Keratinocyte (primary cell): Measurements from ENCODE around the gene SHROOM3. TPM values are rescaled to one million over a fixed set of nuclear protein-coding genes. Genes with fewer than 3 reads are reported as not detected.

Experiments used
- DNase-seq: peaks from one replicate; pipeline ENCODE4 v3.0.0-alpha.2; 2011; ENCODE audit warnings: low read depth, missing footprints, low spot score
- FAIRE-seq: peaks from 2 replicates; lab custom pipeline; 2011; peaks lifted over from hg19 to GRCh38; lab: Jason Lieb, UNC
- H2AFZ ChIP-seq: 2 replicates; pipeline ENCODE4 v1.6.0; 2012; ENCODE audit warnings: low read length, control low read depth, inconsistent platforms; ENCODE audit not compliant: control insufficient read depth
- H3K27ac ChIP-seq: 2 replicates; pipeline ENCODE4 v1.5.1; 2011; ENCODE audit warnings: low read length; ENCODE audit not compliant: control insufficient read depth, insufficient read depth
- H3K27me3 ChIP-seq: 3 replicates; pipeline ENCODE4 v1.6.0; 2011; ENCODE audit warnings: low read length; ENCODE audit not compliant: control insufficient read depth, insufficient read depth; ENCODE audit errors: extremely low read depth
- H3K36me3 ChIP-seq, 2 experiments: 2 replicates in 1 of 2; 3 replicates in 1 of 2; pipeline ENCODE4 v1.5.1; 2011; ENCODE audit warnings: low read length in 2 of 2, mild to moderate bottlenecking in 1 of 2; ENCODE audit not compliant: control insufficient read depth in 2 of 2, insufficient read depth in 2 of 2; ENCODE audit errors: extremely low read depth in 1 of 2
- H3K4me1 ChIP-seq: 3 replicates; pipeline ENCODE4 v1.5.1; 2011; ENCODE audit warnings: low read length; ENCODE audit not compliant: control insufficient read depth, insufficient read depth; ENCODE audit errors: extremely low read depth
- H3K4me2 ChIP-seq: 3 replicates; pipeline ENCODE4 v1.6.0; 2011; ENCODE audit warnings: low read depth, low read length; ENCODE audit not compliant: control insufficient read depth, insufficient read depth; ENCODE audit errors: extremely low read depth
- H3K4me3 ChIP-seq, 3 experiments: fragments of 200-600 bp in 1 of 3; sonication (generic) in 1 of 3; 2 replicates in 2 of 3; 3 replicates in 1 of 3; pipeline ENCODE4 v1.5.1; 2011 to 2016; ENCODE audit warnings: low read length in 3 of 3, mild to moderate bottlenecking in 3 of 3, control low read depth in 2 of 3, inconsistent platforms in 1 of 3, low read depth in 1 of 3, mixed read lengths in 1 of 3, mixed run types in 1 of 3, moderate library complexity in 1 of 3; ENCODE audit not compliant: control insufficient read depth in 2 of 3, insufficient read depth in 2 of 3; ENCODE audit errors: extremely low read depth in 1 of 3
- H3K79me2 ChIP-seq: 2 replicates; pipeline ENCODE4 v1.6.0; 2012; ENCODE audit warnings: low read length; ENCODE audit not compliant: control insufficient read depth, insufficient read depth
- H3K9ac ChIP-seq: 3 replicates; pipeline ENCODE4 v1.6.0; 2011; ENCODE audit warnings: low read length; ENCODE audit not compliant: control insufficient read depth, insufficient read depth; ENCODE audit errors: extremely low read depth
- H3K9me1 ChIP-seq: 3 replicates; pipeline ENCODE4 v1.6.0; 2011; ENCODE audit warnings: low read length; ENCODE audit not compliant: control insufficient read depth, insufficient read depth; ENCODE audit errors: extremely low read depth
- H3K9me3 ChIP-seq: 2 replicates; pipeline ENCODE4 v1.5.1; 2012; ENCODE audit warnings: low read depth, low read length; ENCODE audit not compliant: control insufficient read depth
- H4K20me1 ChIP-seq: 3 replicates; pipeline ENCODE4 v1.6.0; 2011; ENCODE audit warnings: low read length; ENCODE audit not compliant: control insufficient read depth, insufficient read depth; ENCODE audit errors: extremely low read depth
- CTCF ChIP-seq, 3 experiments: IDR thresholded peaks in 1 of 3; conservative IDR thresholded peaks in 1 of 3; optimal IDR thresholded peaks in 1 of 3; 2 replicates in 2 of 3; 3 replicates in 1 of 3; pipeline versions ENCODE3 to v1.5.1; 2011; ENCODE audit warnings: low read length in 3 of 3, mild to moderate bottlenecking in 3 of 3, moderate library complexity in 2 of 3, control low read depth in 1 of 3, inconsistent platforms in 1 of 3; ENCODE audit not compliant: insufficient read depth in 2 of 3; ENCODE audit errors: extremely low read depth in 1 of 3
- EZH2 ChIP-seq: IDR thresholded peaks from one replicate; pipeline ENCODE4 v1.6.1; 2012; ENCODE audit warnings: inconsistent platforms, mild to moderate bottlenecking, low read length, moderate library complexity
- dilution Hi-C: fragments of 300-500 bp; cut with MboI; formaldehyde crosslinking; loops from one replicate; pipeline ENCODE4 v1.7.0; 2020; ENCODE audit warnings: low sequenced_read_pairs; ENCODE audit not compliant: extremely low pct_ligation_motif_present
- polyA plus RNA-seq, 5 experiments: library from polyadenylated mRNA; depleted of rRNA in 3 of 5; stranded (reverse) in 3 of 5; stranded (forward) in 1 of 5; unstranded in 1 of 5; fragments of >200 nt; gene quantifications; 1 replicate in 1 of 5; 2 replicates in 3 of 5; 3 replicates in 1 of 5; pipeline versions ENCODE4 v1.2.1 to v1.2.3, GENCODE V29; 2011 to 2012; ENCODE audit warnings: missing spikeins in 2 of 5, low read depth in 1 of 5, low replicate concordance in 1 of 5

The SHROOM3 gene
- polyA plus RNA-seq, 1 donor (not counting 4 experiments of a cell fraction or from before 2014, with no cell fraction given): 4.9 TPM

- Histone ChIP-seq H3K79me2 (no peaks in the 10 kb centered on the region), H3K4me2 (no peak overlapping the region), H3K27me3 (no peaks in the 10 kb centered on the region), H2AFZ (no peak overlapping the region), H3K9me3 (no peaks in the 10 kb centered on the region), H3K27ac (no peak overlapping the region), H3K36me3 (no peaks in the 10 kb centered on the region), H4K20me1 (no peaks in the 10 kb centered on the region), H3K9ac (no peak overlapping the region), H3K9me1 (no peaks in the 10 kb centered on the region), H3K4me1 (peaks cover 10% of the 10 kb centered on the region), H3K4me3 (no peak overlapping the region)
- TF ChIP-seq EZH2 (no peak), CTCF (optimal IDR thresholded peaks at IDR 0.05 in 1 of 3, IDR thresholded peaks at IDR 0.05 in 1 of 3, conservative IDR thresholded peaks at IDR 0.05 in 1 of 3; ENCODE audit: extremely low read depth in 1 of 3, insufficient read depth in 2 of 3, low read length in 3 of 3) (no peak)
- dilution Hi-C loops: no loop called here
- FAIRE-seq (no peak), DNase-seq (no peak)
Observed at GRCh38 chr4:76457885-76458284, 22.9 kb downstream of the SHROOM3 start.

GRCh38 chr4:76458297-76458696 lies 23.3 kb downstream of the SHROOM3 start:
- H3K9ac ChIP-seq: no peak overlapping the region
- dilution Hi-C loops: no loop called here
- no peak overlapping the region for H3K4me2 ChIP-seq
- no peaks in the 10 kb centered on the region for H4K20me1 ChIP-seq
- FAIRE-seq (no peak), DNase-seq (no peak)
- H3K79me2 ChIP-seq: no peaks in the 10 kb centered on the region
- no peaks in the 10 kb centered on the region for H3K9me1 ChIP-seq
- H3K27ac ChIP-seq: no peak overlapping the region
- peaks cover 10% of the 10 kb centered on the region for H3K4me1 ChIP-seq
- no peaks in the 10 kb centered on the region for H3K9me3 ChIP-seq
- H3K27me3 ChIP-seq: no peaks in the 10 kb centered on the region
- H3K36me3 ChIP-seq: no peaks in the 10 kb centered on the region
- H3K4me3 ChIP-seq: no peak overlapping the region
- no peak overlapping the region for H2AFZ ChIP-seq
- TF ChIP-seq CTCF (optimal IDR thresholded peaks at IDR 0.05 in 1 of 3, IDR thresholded peaks at IDR 0.05 in 1 of 3, conservative IDR thresholded peaks at IDR 0.05 in 1 of 3; ENCODE audit: extremely low read depth in 1 of 3, insufficient read depth in 2 of 3, low read length in 3 of 3) (no peak), EZH2 (no peak)
